ENCODE results near the gene SLC36A3.
A peak's percentile ranks its signal among the peaks of the same experiment; 100 is the strongest.
"Not testable (repeated sequence)": the region's sequence is repeated elsewhere in the genome, so short reads cannot be mapped to it uniquely, and the experiment has no call there.

Gene SLC36A3

DNA sequence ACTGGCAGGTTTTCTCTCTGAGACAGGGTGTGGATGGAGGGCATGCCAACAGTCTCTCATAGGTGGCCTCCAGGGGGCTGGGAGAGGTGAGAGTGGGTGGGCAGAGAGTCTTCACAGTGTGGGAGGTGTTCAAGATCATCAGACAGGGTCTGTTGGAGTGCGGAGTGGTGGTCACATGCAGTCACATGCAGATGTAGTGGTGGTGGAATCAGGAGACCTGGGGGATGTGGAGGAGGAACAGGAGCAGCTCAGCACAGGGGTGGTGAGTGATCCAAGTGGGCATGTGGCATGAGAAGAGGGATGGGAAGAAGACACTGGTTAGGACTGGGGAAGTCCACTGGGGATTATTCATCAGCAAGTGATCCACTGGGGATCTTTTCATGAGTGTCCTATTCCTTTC lies 44.8 kb downstream of the SLC36A3 start:
- no peak for DNase-seq (ENCODE audit: low read depth)

DNA sequence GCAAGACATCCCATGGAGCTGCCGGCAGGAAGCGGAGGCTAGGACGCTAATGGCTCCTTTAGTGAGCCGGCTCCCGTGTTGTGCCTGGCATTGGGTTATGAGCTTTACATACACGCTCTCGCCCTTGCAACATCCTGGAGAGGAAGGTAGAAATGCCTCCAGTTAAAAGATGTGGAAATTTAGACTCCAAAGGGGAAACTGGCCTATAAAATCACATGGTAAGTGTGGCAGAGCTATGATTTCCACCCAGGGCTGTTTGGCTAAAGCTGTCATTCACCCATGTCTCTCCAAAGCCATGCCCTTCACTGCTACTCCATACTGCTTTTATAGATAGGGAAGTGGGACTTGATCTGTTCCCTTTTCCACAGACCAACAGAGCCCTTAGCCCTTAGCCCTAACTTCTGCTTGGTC lies 45.4 kb downstream of the SLC36A3 start:
- no peak for DNase-seq (ENCODE audit: low read depth)

GRCh38 chr5:151257731-151258181 lies 45.8 kb downstream of the SLC36A3 start:
- peak; percentile 28 for DNase-seq (ENCODE audit: low read depth)

- DNase-seq (ENCODE audit: low read depth): no peak
These were observed 47.8 kb downstream of the SLC36A3 start for GRCh38 chr5:151255621-151256286.

GRCh38 chr5:151254990-151255389 lies 48.6 kb downstream of the SLC36A3 start:
- not testable (repeated sequence) for DNase-seq (ENCODE audit: low read depth)

- DNase-seq (ENCODE audit: low read depth): no peak
These were observed 49.0 kb downstream of the SLC36A3 start for GRCh38 chr5:151254556-151254955.

- no peak for DNase-seq (ENCODE audit: low read depth)
These were observed 50.0 kb downstream of the SLC36A3 start for GRCh38 chr5:151253605-151253950.

GRCh38 chr5:151252762-151253604 lies 50.6 kb downstream of the SLC36A3 start, which contains the start of gene GM2A:
Gene GM2A, plus strand, starts transcription at chr5:151253185. Its CDS starts 32 bp downstream, at chr5:151253217.
- peak; percentile 100 for DNase-seq (ENCODE audit: low read depth)

GRCh38 chr5:151251621-151252020 lies 51.9 kb downstream of the SLC36A3 start:
- DNase-seq (ENCODE audit: low read depth): no peak

- DNase-seq (ENCODE audit: low read depth): no peak
These were observed 52.5 kb downstream of the SLC36A3 start for GRCh38 chr5:151251001-151251551.

- DNase-seq (ENCODE audit: low read depth): no peak
These were observed 53.1 kb downstream of the SLC36A3 start for GRCh38 chr5:151250346-151251000.

DNA sequence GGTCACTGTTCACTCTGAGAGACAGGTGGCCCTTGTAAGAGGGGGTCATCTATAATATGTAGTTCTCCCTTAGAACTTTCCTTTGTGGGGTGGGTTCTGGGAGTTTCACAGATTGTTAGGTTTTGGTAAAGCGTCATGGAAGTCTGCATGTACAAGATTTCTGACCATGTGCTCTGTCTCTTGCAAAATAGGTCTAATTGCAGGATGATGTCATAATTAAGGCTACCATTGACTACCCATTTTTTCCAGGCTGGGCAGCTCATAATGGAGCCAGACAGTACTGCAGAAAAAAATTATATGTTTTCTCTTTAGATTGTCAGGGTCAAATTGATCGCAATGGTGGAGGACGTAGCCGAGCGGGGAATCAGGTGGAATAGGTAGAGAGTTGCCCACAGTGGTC lies 54.3 kb downstream of the SLC36A3 start:
- DNase-seq (ENCODE audit: low read depth): no peak

DNA sequence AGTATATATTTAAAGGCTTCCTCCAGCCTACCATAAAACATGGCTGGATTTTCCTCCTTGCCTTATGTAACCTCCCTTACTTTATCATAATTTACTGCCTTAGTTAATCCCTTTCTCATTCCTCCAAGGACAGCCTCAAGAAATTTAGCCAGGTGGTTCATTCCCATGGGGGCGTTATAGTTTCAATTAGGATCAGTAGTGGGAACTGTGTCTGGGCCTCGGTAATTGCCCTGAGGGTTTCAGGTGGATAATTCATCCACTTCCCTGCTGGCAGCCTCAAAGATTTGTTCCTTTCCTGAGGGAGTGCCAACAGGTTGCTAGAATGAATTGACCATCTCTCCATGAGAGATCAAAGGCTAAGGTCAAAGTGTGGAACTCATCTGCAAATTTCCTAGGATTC lies 54.9 kb downstream of the SLC36A3 start:
- DNase-seq (ENCODE audit: low read depth): no peak

GRCh38 chr5:151245680-151246219 lies 57.8 kb downstream of the SLC36A3 start:
- DNase-seq (ENCODE audit: low read depth): no peak

GRCh38 chr5:151244206-151244605 lies 59.4 kb downstream of the SLC36A3 start:
- no peak for DNase-seq (ENCODE audit: low read depth)

GRCh38 chr5:151243564-151243963 lies 60.0 kb downstream of the SLC36A3 start:
- DNase-seq (ENCODE audit: low read depth): no peak

- DNase-seq (ENCODE audit: low read depth): no peak
These were observed 60.4 kb downstream of the SLC36A3 start for GRCh38 chr5:151243127-151243526.

- no peak for DNase-seq (ENCODE audit: low read depth)
These were observed 62.5 kb downstream of the SLC36A3 start for GRCh38 chr5:151240924-151241635.

GRCh38 chr5:151240268-151240835 lies 63.2 kb downstream of the SLC36A3 start:
- not testable (repeated sequence) for DNase-seq (ENCODE audit: low read depth)

DNA sequence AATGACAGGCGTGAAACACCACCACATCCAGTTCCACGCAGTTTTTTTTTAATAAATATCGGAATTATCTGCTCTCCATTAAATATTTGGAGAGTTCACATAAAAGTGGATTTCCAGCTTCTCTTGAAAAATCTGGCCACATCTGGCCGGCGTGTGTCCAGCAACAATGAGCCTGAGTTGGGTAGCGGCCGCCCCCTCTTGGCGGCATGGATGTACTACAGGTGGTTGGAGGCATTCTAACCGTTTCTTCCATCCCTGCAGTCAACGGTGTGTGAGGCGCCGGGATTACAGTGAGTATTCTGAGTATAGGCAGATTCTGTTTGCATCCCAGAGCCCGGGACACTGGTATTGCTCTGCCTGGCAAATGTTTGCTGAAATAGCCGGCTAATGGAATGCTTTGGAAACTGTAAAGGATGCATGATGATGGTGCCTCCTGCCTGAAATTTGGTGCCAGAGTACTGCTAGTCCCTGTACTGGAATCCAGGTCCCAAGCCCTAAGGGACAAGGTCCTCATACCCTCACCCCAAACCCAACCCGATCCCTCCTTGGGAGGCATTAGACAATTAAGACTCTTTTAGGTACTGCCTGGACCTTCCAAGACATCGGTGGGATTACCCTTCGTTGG lies 64.2 kb downstream of the SLC36A3 start:
- DNase-seq (ENCODE audit: low read depth): peak; percentile 46

DNA sequence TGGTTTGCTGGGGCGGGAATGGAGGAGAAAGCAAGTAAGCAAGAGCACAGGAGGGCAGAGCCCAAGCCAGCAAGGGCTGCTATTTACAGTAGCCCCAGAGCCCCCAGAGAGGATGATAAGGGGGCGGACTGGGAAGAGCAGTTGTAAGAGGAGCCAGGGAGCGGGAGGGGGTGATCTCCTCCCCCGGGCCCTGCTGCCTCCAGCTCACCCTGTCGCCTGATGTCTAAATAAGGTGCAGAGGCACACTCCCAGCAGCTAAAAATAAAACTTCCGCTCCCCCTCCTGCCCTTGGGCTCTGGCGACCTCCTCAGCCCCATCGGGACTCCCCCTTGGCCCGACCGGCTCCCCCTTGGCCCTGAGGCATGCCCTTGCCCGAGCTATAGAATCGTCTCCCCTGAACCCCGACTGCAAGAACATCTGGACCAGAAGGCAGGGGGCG lies 65.2 kb downstream of the SLC36A3 start:
- no peak for DNase-seq (ENCODE audit: low read depth)

All from iris pigment epithelial cell (primary cell).